GM21825 (cell line): ENCODE measurements around the gene RNF213.
"Not testable (repeated sequence)": the region's sequence is repeated elsewhere in the genome, so short reads cannot be mapped to it uniquely, and the experiment has no call there.

Experiments
- ATAC-seq: cut with Tn5 transposase; IDR thresholded peaks from one replicate; pipeline ENCODE4 v1.9.1; 2021; ENCODE audit warnings: mild to moderate bottlenecking, moderate library complexity; ENCODE audit not compliant: unreplicated experiment

RNF213 gene

GRCh38 chr17:80267391-80267790 is 6.7 kb downstream of the RNF213 start:
- ATAC-seq: no peak

- no peak for ATAC-seq
These were observed 7.8 kb downstream of the RNF213 start for GRCh38 chr17:80268427-80268826.

GRCh38 chr17:80269405-80269807 is 8.8 kb downstream of the RNF213 start:
- ATAC-seq: no peak

GRCh38 chr17:80270104-80270503 is 9.5 kb downstream of the RNF213 start:
- ATAC-seq: no peak

GRCh38 chr17:80270836-80271235 is 10.2 kb downstream of the RNF213 start:
- ATAC-seq: no peak

GRCh38 chr17:80272366-80272765 is 11.7 kb downstream of the RNF213 start:
- ATAC-seq: no peak

- no peak for ATAC-seq
These were observed 13.7 kb downstream of the RNF213 start for GRCh38 chr17:80274331-80274730.

GRCh38 chr17:80274871-80275449 is 14.3 kb downstream of the RNF213 start:
- no peak for ATAC-seq

GRCh38 chr17:80275857-80276256 is 15.2 kb downstream of the RNF213 start:
- ATAC-seq: not testable (repeated sequence)

- ATAC-seq: no peak
These were observed 17.4 kb downstream of the RNF213 start for GRCh38 chr17:80277751-80278671.

- no peak for ATAC-seq
These were observed 19.2 kb downstream of the RNF213 start for GRCh38 chr17:80279895-80280294.

- no peak for ATAC-seq
These were observed 20.9 kb downstream of the RNF213 start for GRCh38 chr17:80281516-80281915.

GRCh38 chr17:80283116-80283852 is 22.6 kb downstream of the RNF213 start:
- no peak for ATAC-seq

- ATAC-seq: no peak
These were observed 24.0 kb downstream of the RNF213 start for GRCh38 chr17:80284631-80285030.

GRCh38 chr17:80285237-80285920 is 24.7 kb downstream of the RNF213 start:
- no peak for ATAC-seq

- no peak for ATAC-seq
These were observed 25.9 kb downstream of the RNF213 start for GRCh38 chr17:80286638-80286960.

- no peak for ATAC-seq
These were observed 26.4 kb downstream of the RNF213 start for GRCh38 chr17:80287038-80287437.

GRCh38 chr17:80287806-80288567 is 27.3 kb downstream of the RNF213 start:
- no peak for ATAC-seq

GRCh38 chr17:80289616-80290015 is 29.0 kb downstream of the RNF213 start:
- no peak for ATAC-seq

GRCh38 chr17:80290156-80290555 is 29.5 kb downstream of the RNF213 start:
- no peak for ATAC-seq
